Body of pancreas (tissue), 4 donors: Measurements from ENCODE around the gene KHK.

Source experiments
- CTCF ChIP-seq, 7 experiments: fragments of 450-650 bp in 4 of 7; fragments of 200-600 bp in 3 of 7; sonication (generic) in 3 of 7; IDR thresholded peaks; one replicate each; pipeline ENCODE4 v1.5.1; 2016 to 2019; ENCODE audit warnings: antibody characterized with exemption in 7 of 7
- POLR2A ChIP-seq, 3 donors: fragments of 450-650 bp; IDR thresholded peaks; one replicate each; pipeline ENCODE4 v1.6.1; 2016; ENCODE audit warnings: antibody characterized with exemption in 3 of 3, mild to moderate bottlenecking in 2 of 3

DNA sequence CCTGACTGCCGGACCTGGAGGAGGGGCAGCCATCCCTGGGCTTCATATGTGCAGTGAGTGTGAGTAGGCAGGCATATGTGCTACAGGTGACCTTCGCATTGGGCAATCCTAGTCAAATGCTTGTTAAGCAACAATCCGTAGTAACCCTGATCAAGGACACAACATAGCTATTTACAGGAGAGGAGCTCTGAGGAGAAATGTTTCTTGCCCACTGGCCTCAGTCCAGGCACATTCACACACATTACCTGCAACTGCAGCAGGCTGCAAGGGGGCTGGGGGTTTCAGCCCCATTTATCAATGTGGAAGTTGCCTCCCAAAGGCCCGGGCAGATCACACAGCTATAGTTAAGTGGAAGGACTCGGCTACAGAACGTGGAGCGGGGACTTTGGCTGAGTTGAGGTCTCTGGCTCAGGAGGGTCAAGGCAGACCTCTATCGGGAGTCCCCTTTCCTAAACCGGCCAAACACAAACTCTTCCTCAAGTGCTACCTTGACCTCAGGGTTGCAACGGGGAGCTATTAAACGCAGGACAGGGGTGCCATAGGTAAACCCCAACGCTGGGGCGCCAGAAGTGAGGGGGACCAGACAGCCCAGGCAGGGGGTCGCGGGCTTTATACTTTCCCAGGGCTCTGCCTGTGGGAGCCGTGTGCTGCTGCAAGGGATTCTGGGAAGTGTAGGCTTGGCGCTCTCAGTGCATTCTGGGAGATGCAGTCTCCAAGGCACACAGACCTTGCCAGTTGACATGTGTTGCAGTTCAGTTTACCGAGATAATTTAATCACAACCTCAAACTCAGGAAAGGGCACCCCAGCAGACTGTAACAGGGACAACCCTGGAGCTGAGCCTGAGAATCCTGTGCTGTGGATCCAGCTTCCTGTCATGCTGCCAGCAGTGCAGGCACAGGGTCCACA is 9.4 kb downstream of the KHK start:
- TF ChIP-seq CTCF (IDR thresholded peaks at IDR 0.05), result no peak
- no peak for TF ChIP-seq POLR2A (IDR thresholded peaks at IDR 0.05)
